ENCODE data around the gene AUTS2.
A peak's percentile ranks its signal among the peaks of the same experiment; 100 is the strongest.

Gene AUTS2

GRCh38 chr7:69738396-69738951 lies 140.2 kb downstream of the AUTS2 start:
- peak; percentile 43 for DNase-seq

DNA sequence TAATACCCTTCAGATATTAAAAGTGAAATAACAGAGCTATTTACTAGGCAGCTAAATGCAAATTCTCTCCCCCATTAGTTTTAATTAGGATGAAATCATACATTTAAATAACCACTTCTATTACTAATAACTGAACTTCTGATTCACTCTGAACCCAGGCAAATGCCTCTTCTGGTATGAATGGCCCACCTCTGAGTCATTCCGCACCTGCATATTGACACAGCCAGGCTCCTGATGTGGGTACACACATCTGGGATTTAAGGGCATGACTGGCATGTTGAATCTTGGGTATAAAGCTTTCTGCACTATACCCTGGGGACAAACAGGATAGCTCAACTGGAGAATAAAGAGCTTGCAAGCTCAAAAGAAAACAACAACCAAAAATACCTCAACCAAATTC lies 140.9 kb downstream of the AUTS2 start:
- DNase-seq = no peak

- peak; percentile 54 for DNase-seq
These were observed 141.7 kb downstream of the AUTS2 start for GRCh38 chr7:69739931-69740431.

- no peak for DNase-seq
These were observed 144.0 kb downstream of the AUTS2 start for GRCh38 chr7:69742237-69742636.

DNA sequence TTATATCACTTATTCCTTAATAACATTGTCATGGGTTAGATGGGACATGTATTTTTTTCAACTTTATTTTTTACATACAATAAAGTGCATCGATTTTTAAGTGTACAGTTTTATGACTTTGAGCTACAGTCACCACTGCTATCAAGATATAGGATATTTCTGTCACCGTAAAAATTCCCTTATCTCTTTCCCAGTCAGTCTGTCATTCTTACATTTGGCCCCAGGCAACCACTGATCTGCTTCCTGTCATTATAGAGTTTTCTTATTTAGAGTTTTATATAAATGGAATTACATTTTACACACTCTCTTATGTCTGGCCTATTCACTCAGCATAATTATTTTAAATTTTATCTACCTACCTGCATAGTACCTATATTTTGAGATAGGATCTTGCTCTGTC lies 145.2 kb downstream of the AUTS2 start:
- DNase-seq = no peak

GRCh38 chr7:69744026-69744425 lies 145.8 kb downstream of the AUTS2 start:
- DNase-seq = no peak

GRCh38 chr7:69746383-69746782 lies 148.1 kb downstream of the AUTS2 start:
- DNase-seq = no peak

DNA sequence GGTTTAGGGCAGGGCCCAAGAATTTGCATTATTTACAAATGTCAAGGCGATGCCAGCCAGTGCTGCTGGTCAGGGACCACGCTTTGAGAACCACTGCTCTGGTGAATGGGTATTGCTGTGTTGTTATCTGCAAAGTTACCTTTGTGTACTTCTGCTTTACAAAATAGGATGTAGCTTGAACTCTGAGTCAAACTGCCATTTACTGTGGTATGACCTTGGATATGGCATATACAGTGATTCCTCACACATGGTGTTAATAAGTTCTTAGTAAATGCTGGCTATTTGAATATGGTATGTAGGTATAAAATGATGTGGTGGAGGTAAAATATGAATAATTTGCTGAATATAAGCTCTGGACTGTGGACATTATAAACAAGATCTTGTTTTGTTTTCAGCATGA lies 148.9 kb downstream of the AUTS2 start:
- no peak for DNase-seq

GRCh38 chr7:69748530-69748929 lies 150.3 kb downstream of the AUTS2 start:
- DNase-seq = no peak

- no peak for DNase-seq
These were observed 151.2 kb downstream of the AUTS2 start for GRCh38 chr7:69749372-69749979.

DNA sequence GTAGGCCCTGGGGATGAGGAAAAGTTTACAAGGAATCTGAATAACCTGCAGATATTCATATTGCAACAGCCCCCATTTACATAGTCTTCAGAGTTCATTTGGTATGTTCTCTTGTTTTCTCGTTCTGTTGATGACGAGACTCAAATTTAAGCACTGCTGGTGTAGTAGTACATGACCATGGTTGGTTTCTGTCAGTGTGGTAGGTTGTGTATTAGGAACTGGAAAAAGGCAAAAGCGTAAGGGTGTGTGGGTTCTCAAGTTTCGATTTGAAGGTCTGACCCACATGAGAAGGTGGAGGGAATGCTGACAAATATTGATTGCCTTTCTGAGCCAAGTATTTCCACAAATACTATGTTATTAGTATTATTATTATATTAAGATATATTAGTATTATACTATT lies 151.7 kb downstream of the AUTS2 start:
- no peak for DNase-seq

- DNase-seq = no peak
These were observed 152.8 kb downstream of the AUTS2 start for GRCh38 chr7:69751026-69751425.

- no peak for DNase-seq
These were observed 155.7 kb downstream of the AUTS2 start for GRCh38 chr7:69753981-69754380.

DNA sequence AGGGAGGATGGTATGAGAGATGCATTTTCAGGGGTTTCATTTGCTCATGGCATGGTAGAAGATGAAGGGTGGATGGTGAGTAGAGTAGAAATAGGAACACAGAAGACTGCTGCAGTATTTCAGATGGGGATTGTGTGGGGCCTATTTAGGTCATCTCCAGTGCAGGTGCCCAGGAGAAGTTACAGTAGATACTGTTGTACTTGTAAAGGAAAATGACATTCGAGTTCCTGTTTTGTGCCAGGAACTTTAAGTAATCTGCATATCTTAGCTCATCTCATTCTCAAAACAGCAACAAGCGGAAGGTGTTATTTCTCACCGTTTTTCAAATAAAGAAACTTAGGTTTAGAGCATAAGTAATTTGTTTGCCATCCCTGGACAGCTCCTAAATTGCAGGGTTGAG lies 156.2 kb downstream of the AUTS2 start:
- no peak for DNase-seq

DNA sequence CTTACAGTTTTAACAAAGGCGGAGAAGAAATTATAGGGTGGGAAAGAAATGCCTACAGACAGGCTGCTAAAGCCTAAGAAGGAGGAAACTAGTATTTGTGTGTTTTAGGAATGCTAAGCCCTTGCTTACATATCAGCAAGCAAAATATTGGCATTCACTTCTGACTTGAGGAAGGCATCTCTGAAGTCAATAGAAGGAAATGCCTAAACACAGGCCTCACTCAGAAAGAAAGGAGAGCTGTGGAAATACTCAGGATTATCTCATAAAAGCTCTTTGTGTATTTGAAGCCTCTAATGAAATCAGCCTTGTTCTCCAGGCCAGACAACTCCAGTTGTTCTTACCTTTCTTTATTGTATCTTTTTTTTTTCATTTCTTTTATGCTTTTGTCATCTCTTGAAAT lies 158.0 kb downstream of the AUTS2 start:
- no peak for DNase-seq

- DNase-seq = no peak
These were observed 159.3 kb downstream of the AUTS2 start for GRCh38 chr7:69757528-69757927.

DNA sequence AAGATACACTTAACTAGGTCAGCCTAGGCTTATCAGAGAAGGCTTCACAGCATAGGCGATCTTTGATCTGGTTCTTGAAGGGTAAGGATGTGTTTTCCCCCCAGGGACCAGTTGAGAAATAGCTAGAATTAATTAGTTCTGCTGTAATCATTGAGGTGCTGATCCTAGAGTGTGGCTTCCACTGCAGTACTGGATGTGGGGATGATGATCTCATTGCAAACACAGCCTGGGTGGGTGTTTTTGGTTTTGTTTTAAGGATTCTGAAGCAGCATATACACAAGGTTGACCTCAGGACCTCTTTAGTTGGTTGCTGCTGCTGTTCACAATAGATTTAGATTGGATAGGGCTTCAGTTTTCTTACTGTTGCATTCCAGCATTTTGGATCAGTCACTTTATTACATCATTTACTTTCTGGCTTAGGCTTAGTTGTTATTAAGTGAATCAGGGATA lies 159.7 kb downstream of the AUTS2 start:
- DNase-seq = no peak

DNA sequence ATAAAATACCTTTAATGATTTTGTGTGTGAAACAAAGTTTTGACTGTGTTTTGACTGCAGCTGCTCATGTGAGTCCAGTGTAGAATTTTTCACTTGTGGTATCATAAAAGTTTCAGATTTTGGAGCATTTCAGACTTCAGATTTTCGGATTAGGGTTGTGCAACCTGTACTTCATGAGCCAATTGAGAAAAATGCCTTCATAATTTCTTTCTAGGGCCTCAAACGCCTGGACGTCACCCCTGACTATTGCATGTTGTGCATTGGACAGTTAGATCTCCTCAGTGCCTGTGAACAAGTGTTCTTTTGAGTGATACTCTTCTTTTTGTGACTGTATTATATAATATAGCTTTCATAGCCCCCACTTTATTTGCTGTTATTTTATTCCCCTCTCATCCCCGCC lies 161.1 kb downstream of the AUTS2 start:
- no peak for DNase-seq

- no peak for DNase-seq
These were observed 163.1 kb downstream of the AUTS2 start for GRCh38 chr7:69761290-69761922.

GRCh38 chr7:69762821-69763352 lies 164.6 kb downstream of the AUTS2 start:
- DNase-seq = no peak

DNA sequence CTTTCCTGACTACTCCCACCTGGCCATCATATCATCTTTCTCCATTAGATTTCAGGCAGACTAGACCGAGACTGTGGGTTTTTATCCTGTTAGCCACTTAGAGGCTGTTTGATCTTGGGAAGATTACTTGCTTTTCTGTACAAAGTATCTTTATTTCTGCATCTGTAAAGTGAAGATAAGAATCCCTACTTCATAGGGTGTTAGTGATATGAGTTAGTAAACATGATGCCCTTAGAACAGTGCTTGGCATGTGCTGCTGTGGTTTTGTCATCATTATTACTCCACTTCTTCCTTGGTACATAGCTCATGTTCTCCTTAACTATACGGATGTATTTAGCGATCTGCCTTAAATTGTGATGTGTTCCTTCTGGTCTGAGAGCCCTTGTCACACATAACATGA lies 165.2 kb downstream of the AUTS2 start:
- no peak for DNase-seq

GRCh38 chr7:69764147-69764546 lies 165.9 kb downstream of the AUTS2 start:
- DNase-seq = no peak

- no peak for DNase-seq
These were observed 166.4 kb downstream of the AUTS2 start for GRCh38 chr7:69764681-69765080.

- no peak for DNase-seq
These were observed 167.6 kb downstream of the AUTS2 start for GRCh38 chr7:69765879-69766278.
